H1 (cell line): ENCODE measurements around the gene RUVBL1. TPM values are rescaled to one million over a fixed set of nuclear protein-coding genes. Genes with fewer than 3 reads are reported as not detected.

Source experiments
- CTCF ChIA-PET: fragments of 300-600 bp; sonication (Branson Sonifier 250); formaldehyde crosslinking; loops from one replicate; lab custom pipeline; 2021; ENCODE audit not compliant: partially characterized antibody; lab: Charles Lee
- POLR2A ChIA-PET: fragments of 300-600 bp; sonication (Branson Sonifier 250); formaldehyde crosslinking; loops from one replicate; lab custom pipeline; 2021; ENCODE audit warnings: inconsistent platforms; ENCODE audit not compliant: partially characterized antibody; lab: Charles Lee
- DNase-seq, 2 experiments: peaks; one replicate each; pipeline versions ENCODE4 v3.0.0 to v3.0.0-alpha.2; 2010 to 2022; ENCODE audit warnings: low spot score in 2 of 2, low read depth in 1 of 2, mixed read lengths in 1 of 2
- FAIRE-seq: peaks from 2 replicates; lab custom pipeline; 2011; peaks lifted over from hg19 to GRCh38; lab: Jason Lieb, UNC
- H2AFZ ChIP-seq: 2 replicates; pipeline ENCODE4 v1.8.1; 2012; ENCODE audit warnings: low read length, inconsistent platforms
- H2AK5ac ChIP-seq: 2 replicates; pipeline ENCODE4 v1.6.1; 2013; ENCODE audit warnings: low read depth, low read length
- H2BK120ac ChIP-seq: replicated peaks from 2 replicates; pipeline ENCODE3; 2013; ENCODE audit warnings: low read depth, low read length, inconsistent platforms
- H2BK12ac ChIP-seq: 2 replicates; pipeline ENCODE4 v1.6.1; 2013; ENCODE audit warnings: low read depth, low read length
- H2BK15ac ChIP-seq: 2 replicates; pipeline ENCODE4 v1.6.1; 2013; ENCODE audit warnings: low read length
- H2BK20ac ChIP-seq: 2 replicates; pipeline ENCODE4 v1.6.1; 2013; ENCODE audit warnings: low read length
- H2BK5ac ChIP-seq: 2 replicates; pipeline ENCODE4 v1.6.1; 2013; ENCODE audit warnings: low read depth, low read length
- H3K14ac ChIP-seq: 2 replicates; pipeline ENCODE4 v1.6.1; 2013; ENCODE audit warnings: inconsistent platforms; ENCODE audit not compliant: insufficient read length
- H3K18ac ChIP-seq: 2 replicates; pipeline ENCODE4 v1.6.1; 2013; ENCODE audit warnings: low read length; ENCODE audit errors: extremely low read depth
- H3K23ac ChIP-seq: 2 replicates; pipeline ENCODE4 v1.6.1; 2013; ENCODE audit warnings: inconsistent platforms; ENCODE audit not compliant: insufficient read length
- H3K23me2 ChIP-seq: 2 replicates; pipeline ENCODE4 v1.6.1; 2013; ENCODE audit warnings: low read depth, low read length
- H3K27ac ChIP-seq: 2 replicates; pipeline ENCODE4 v1.6.1; 2011; ENCODE audit warnings: low read depth, low read length, inconsistent platforms
- H3K27me3 ChIP-seq, 4 experiments: replicated peaks in 1 of 4; 1 replicate in 1 of 4; 2 replicates in 3 of 4; pipeline versions ENCODE4 v1.6.1 to v1.8.1; 2011 to 2013; ENCODE audit warnings: low read length in 3 of 4, mild to moderate bottlenecking in 3 of 4, inconsistent platforms in 2 of 4, mixed read lengths in 2 of 4, moderate library complexity in 1 of 4; ENCODE audit not compliant: control insufficient read depth in 3 of 4, insufficient read depth in 3 of 4; ENCODE audit errors: extremely low read depth in 1 of 4
- H3K36me3 ChIP-seq, 4 experiments: 2 replicates each; pipeline versions ENCODE4 v1.6.1 to v1.8.1; 2011 to 2013; ENCODE audit warnings: mild to moderate bottlenecking in 4 of 4, low read length in 3 of 4, moderate library complexity in 2 of 4, control low read depth in 1 of 4, inconsistent platforms in 1 of 4; ENCODE audit not compliant: insufficient read depth in 4 of 4, control insufficient read depth in 2 of 4
- H3K4ac ChIP-seq: replicated peaks from 2 replicates; pipeline ENCODE3; 2013; ENCODE audit warnings: low read length, low read depth, mixed read lengths, inconsistent platforms; ENCODE audit not compliant: insufficient read length
- H3K4me1 ChIP-seq, 4 experiments: replicated peaks in 1 of 4; 1 replicate in 1 of 4; 2 replicates in 3 of 4; pipeline versions ENCODE4 v1.6.1 to v1.8.1; 2011 to 2013; ENCODE audit warnings: low read length in 3 of 4, inconsistent platforms in 2 of 4, mixed read lengths in 1 of 4; ENCODE audit not compliant: insufficient read depth in 4 of 4, control insufficient read depth in 3 of 4
- H3K4me2 ChIP-seq, 2 experiments: 2 replicates each; pipeline versions ENCODE4 v1.6.1 to v1.8.1; 2011 to 2013; ENCODE audit warnings: low read depth in 2 of 2, low read length in 2 of 2, control low read depth in 1 of 2, inconsistent platforms in 1 of 2, mild to moderate bottlenecking in 1 of 2; ENCODE audit not compliant: insufficient read depth in 1 of 2
- H3K4me3 ChIP-seq, 4 experiments: fragments of 200-600, 300-600 bp in 1 of 4; sonication (generic), shearing (Covaris generic), sonication (Bioruptor Twin) in 1 of 4; 2 replicates each; pipeline versions ENCODE4 v1.5.1 to v1.8.1; 2011 to 2016; ENCODE audit warnings: low read length in 4 of 4, low read depth in 3 of 4, control low read depth in 2 of 4, inconsistent platforms in 2 of 4, mild to moderate bottlenecking in 2 of 4, mixed read lengths in 1 of 4, moderate library complexity in 1 of 4; ENCODE audit not compliant: insufficient read depth in 2 of 4; ENCODE audit errors: extremely low read depth in 1 of 4
- H3K56ac ChIP-seq: replicated peaks from 2 replicates; pipeline ENCODE3; 2013; ENCODE audit warnings: low read depth, mild to moderate bottlenecking, mixed read lengths, low read length, inconsistent platforms; ENCODE audit not compliant: insufficient read length
- H3K79me1 ChIP-seq: 2 replicates; pipeline ENCODE4 v1.6.1; 2013; ENCODE audit warnings: low read depth, low read length, control low read depth
- H3K79me2 ChIP-seq, 2 experiments: 2 replicates each; pipeline versions ENCODE4 v1.6.1 to v1.8.1; 2012 to 2013; ENCODE audit warnings: low read length in 2 of 2, mild to moderate bottlenecking in 2 of 2, inconsistent platforms in 1 of 2; ENCODE audit not compliant: insufficient read depth in 2 of 2, control insufficient read depth in 1 of 2
- H3K9ac ChIP-seq, 4 experiments: replicated peaks in 1 of 4; 1 replicate in 1 of 4; 2 replicates in 3 of 4; pipeline versions ENCODE4 v1.6.1 to v1.8.1; 2011 to 2013; ENCODE audit warnings: low read depth in 3 of 4, low read length in 3 of 4, control low read depth in 2 of 4, mild to moderate bottlenecking in 2 of 4, moderate library complexity in 2 of 4, inconsistent platforms in 1 of 4; ENCODE audit errors: extremely low read depth in 1 of 4
- H3K9me3 ChIP-seq, 2 experiments: 2 replicates each; pipeline versions ENCODE4 v1.6.1 to v1.8.1; 2012 to 2013; ENCODE audit warnings: mild to moderate bottlenecking in 2 of 2, moderate library complexity in 2 of 2, control low read depth in 1 of 2, inconsistent platforms in 1 of 2, low read depth in 1 of 2, low read length in 1 of 2, mixed read lengths in 1 of 2; ENCODE audit not compliant: insufficient read depth in 2 of 2
- H4K20me1 ChIP-seq, 2 experiments: replicated peaks in 1 of 2; 2 replicates each; pipeline versions ENCODE3 to v1.8.1; 2011 to 2013; ENCODE audit warnings: inconsistent platforms in 2 of 2, low read length in 2 of 2, mild to moderate bottlenecking in 1 of 2; ENCODE audit not compliant: insufficient read depth in 2 of 2, control insufficient read depth in 1 of 2
- H4K5ac ChIP-seq: 2 replicates; pipeline ENCODE4 v1.6.1; 2013; ENCODE audit warnings: low read length, low read depth, mixed read lengths, inconsistent platforms; ENCODE audit not compliant: insufficient read length
- H4K8ac ChIP-seq: 2 replicates; pipeline ENCODE4 v1.8.0; 2013; ENCODE audit warnings: mild to moderate bottlenecking, moderate library complexity, low read length, inconsistent platforms; ENCODE audit not compliant: insufficient read depth; ENCODE audit errors: extremely low read depth
- H4K91ac ChIP-seq: replicated peaks from 2 replicates; pipeline ENCODE3; 2013; ENCODE audit warnings: low read length, mixed read lengths, inconsistent platforms; ENCODE audit not compliant: insufficient read length
- CBX8 ChIP-seq: fragments of 300-800, 300-1000 bp; sonication (generic); IDR thresholded peaks from 2 replicates; pipeline ENCODE4 v1.7.1; 2016; ENCODE audit warnings: low read depth, low read length, borderline replicate concordance
- FOSL1 ChIP-seq: IDR thresholded peaks from 2 replicates; pipeline ENCODE4 v1.6.1; 2011; ENCODE audit warnings: mild to moderate bottlenecking, low read depth, low read length, moderate library complexity; ENCODE audit not compliant: insufficient read depth
- NRF1 ChIP-seq: IDR thresholded peaks from 2 replicates; pipeline ENCODE4 v1.6.1; 2011; ENCODE audit warnings: mild to moderate bottlenecking, low read depth, low read length, improper control_type of control experiment
- POLR2A ChIP-seq, 2 experiments: IDR thresholded peaks; 1 replicate in 1 of 2; 2 replicates in 1 of 2; pipeline ENCODE4 v1.6.1; 2011; ENCODE audit warnings: low read depth in 2 of 2, low read length in 2 of 2, mild to moderate bottlenecking in 2 of 2; ENCODE audit errors: control extremely low read depth in 1 of 2
- RAD21 ChIP-seq, 2 experiments: IDR thresholded peaks in 1 of 2; conservative IDR thresholded peaks in 1 of 2; 2 replicates each; pipeline ENCODE4 v1.6.1; 2011; ENCODE audit warnings: low read depth in 2 of 2, low read length in 2 of 2, improper control_type of control experiment in 1 of 2, inconsistent platforms in 1 of 2, mild to moderate bottlenecking in 1 of 2, moderate library complexity in 1 of 2
- SIX5 ChIP-seq: IDR thresholded peaks from 2 replicates; pipeline ENCODE4 v1.6.1; 2011; ENCODE audit warnings: mild to moderate bottlenecking, low read depth, low read length
- TAF1 ChIP-seq: IDR thresholded peaks from 2 replicates; pipeline ENCODE4 v1.6.1; 2011; ENCODE audit warnings: mild to moderate bottlenecking, low read depth, low read length
- WGBS, 2 experiments: shearing (Covaris generic) in 1 of 2; methylation state at CpG; one replicate each; pipeline versions ENCODE4 v1.1.6 to v1.1.7; 2013 to 2015; ENCODE audit warnings: low lambda C conversion rate in 2 of 2, mixed read lengths in 2 of 2, inconsistent platforms in 1 of 2, low coverage in 1 of 2, missing lambda C conversion rate in 1 of 2; ENCODE audit not compliant: insufficient replicate concordance in 2 of 2, insufficient coverage in 1 of 2, insufficient read length in 1 of 2; ENCODE audit errors: extremely low coverage in 1 of 2, missing lambda C conversion rate in 1 of 2; 5-methylcytosine and 5-hydroxymethylcytosine counted together
- polyA plus RNA-seq, 7 experiments: library from polyadenylated mRNA; depleted of rRNA in 3 of 7; stranded (reverse) in 5 of 7; unstranded in 2 of 7; fragments of >200 nt in 5 of 7; fragments of 200-250 nt in 2 of 7; gene quantifications; 1 replicate in 5 of 7; 2 replicates in 1 of 7; 4 replicates in 1 of 7; pipeline versions ENCODE4 v1.2.1 to v1.2.3, GENCODE V29; 2011 to 2013; ENCODE audit warnings: missing spikeins in 2 of 7, mixed read lengths in 2 of 7
- total RNA-seq: library from RNA; stranded (reverse); fragmentation: NEBNext Ultra II Directional; extraction: Animal tissue kit (Norgen Biotek cat#: 25700); gene quantifications from 2 replicates; pipeline ENCODE4 v1.2.1, GENCODE V29; 2021

The RUVBL1 gene
- total and polyA plus RNA-seq, 2 of the 8 experiments (the other 6 are each of a cell fraction or from before 2014, with no cell fraction given) = 112 to 135 TPM

DNA sequence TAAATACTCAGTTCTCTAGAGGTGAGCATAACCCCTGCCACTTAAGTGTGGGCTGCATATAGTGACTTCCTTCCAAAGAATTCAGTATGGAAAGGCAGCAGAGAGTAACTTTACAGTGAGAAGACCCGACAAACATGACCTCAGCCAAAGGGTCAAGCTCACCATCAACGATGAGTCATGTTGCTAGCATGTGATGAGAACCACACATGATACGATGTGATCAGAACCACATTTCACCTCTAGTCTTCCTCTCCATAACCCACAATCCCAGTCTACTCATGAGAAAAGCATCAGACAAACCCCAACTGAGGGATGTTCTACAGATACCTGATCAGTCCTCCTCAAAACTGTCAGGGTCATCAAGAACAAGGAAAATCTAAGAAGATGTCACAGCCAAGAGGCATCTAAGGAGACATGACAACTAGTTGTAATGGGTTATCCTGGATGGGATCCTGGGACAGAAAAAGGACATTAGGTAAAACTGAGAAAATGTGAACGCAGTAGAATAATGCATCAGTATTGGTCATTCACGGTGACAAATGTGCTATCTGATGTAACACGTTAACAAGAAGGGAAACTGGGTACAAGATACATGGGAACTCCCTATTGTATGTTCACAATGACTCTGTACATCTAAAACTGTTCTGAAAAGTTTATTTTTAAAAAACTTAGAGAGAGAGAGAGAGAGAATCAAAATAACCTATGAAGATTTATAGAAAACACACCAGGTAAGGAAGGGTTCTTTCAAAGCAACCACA, 43.1 kb downstream of the RUVBL1 start:
- TF ChIP-seq TAF1 (no peak), NRF1 (no peak), POLR2A (IDR thresholded peaks at IDR 0.05; ENCODE audit: control extremely low read depth in 1 of 2, low read depth in 2 of 2, low read length in 2 of 2) (no peak), CBX8 (no peak), SIX5 (no peak), FOSL1 (no peak), RAD21 (IDR thresholded peaks at IDR 0.05 in 1 of 2, conservative IDR thresholded peaks at IDR 0.05 in 1 of 2; ENCODE audit: low read depth in 2 of 2, low read length in 2 of 2) (no peak)
- no peak for DNase-seq

More for the DNA sequence above, 43.1 kb downstream of the RUVBL1 start:
- Histone ChIP-seq H2BK12ac (no peak overlapping the region), H2BK5ac (no peak overlapping the region), H3K23ac (no peak overlapping the region), H4K8ac (no peak overlapping the region), H3K4me1 (peaks cover 0 to 18% (median 11%) of the 10 kb centered on the region in 4 experiments; a peak in 5 of 7 replicates), H2BK20ac (no peak overlapping the region), H3K4me3 (no peak overlapping the region), H3K9me3 (no peaks in the 10 kb centered on the region), H3K4ac (no peak overlapping the region), H3K79me1 (no peaks in the 10 kb centered on the region; the same call in 1 of the 2 replicates), H2BK15ac (no peak overlapping the region), H3K79me2 (no peaks in the 10 kb centered on the region), H4K5ac (no peak overlapping the region), H2AK5ac (no peak overlapping the region), H3K36me3 (peaks cover 7 to 56% (median 35%) of the 10 kb centered on the region in 4 experiments), H3K56ac (no peak overlapping the region), H3K23me2 (peaks cover 9% of the 10 kb centered on the region; the same call in 1 of the 2 replicates), H2AFZ (no peak overlapping the region), H3K27me3 (peaks cover 0 to 9% (median 4%) of the 10 kb centered on the region in 4 experiments; a peak in 5 of 7 replicates), H3K27ac (no peak overlapping the region), H3K14ac (no peak overlapping the region), H4K91ac (no peak overlapping the region), H2BK120ac (no peak overlapping the region), H4K20me1 (peaks cover 18 to 33% of the 10 kb centered on the region in 2 experiments), H3K4me2 (no peak overlapping the region), H3K18ac (no peak overlapping the region), H3K9ac (no peak overlapping the region)
- FAIRE-seq = no peak
- ChIA-PET CTCF (interaction anchor here (1.1 to 2.2 kb wide), 5 partner anchors 12 to 53 kb away, joined by 3 to 11 read pairs (median 5); no protein-coding TSS in a partner anchor), POLR2A (interaction anchor here (0.7 to 1.4 kb wide), 2 partner anchors 8 to 39 kb away, joined by 3 read pairs; no protein-coding TSS in a partner anchor)
- 92% methylated on average over 6 of the region's 6 CpGs; no CpG with 5 or more reads in 1 of the 2 experiments for WGBS, 2 experiments
